Sigmoid colon (tissue), 7 donors: ENCODE results near the gene PNKP. TPM values are rescaled to one million over a fixed set of nuclear protein-coding genes. Genes with fewer than 3 reads are reported as not detected.

Experiments used
- DNase-seq: peaks from one replicate; pipeline ENCODE4 v3.0.0-alpha.2; 2019
- H3K27ac ChIP-seq, 4 donors: fragments of 200-600 bp; sonication (generic); one replicate each; pipeline ENCODE4 v1.5.1; 2016 to 2019; ENCODE audit warnings: mild to moderate bottlenecking in 1 of 4
- H3K27me3 ChIP-seq, 3 donors: fragments of 200-600 bp; sonication (generic); one replicate each; pipeline ENCODE4 v1.5.1; 2019; ENCODE audit warnings: mild to moderate bottlenecking in 1 of 3
- H3K36me3 ChIP-seq, 4 donors: fragments of 200-600 bp; sonication (generic); one replicate each; pipeline ENCODE4 v1.5.1; 2016 to 2019
- H3K4me1 ChIP-seq, 4 donors: fragments of 200-600 bp; sonication (generic); one replicate each; pipeline ENCODE4 v1.5.1; 2017 to 2019
- H3K4me3 ChIP-seq, 4 donors: fragments of 200-600 bp; sonication (generic); one replicate each; pipeline ENCODE4 v1.5.1; 2017 to 2019; ENCODE audit warnings: mild to moderate bottlenecking in 2 of 4, moderate library complexity in 1 of 4
- H3K9me3 ChIP-seq, 4 donors: fragments of 200-600 bp in 3 of 4; sonication (generic) in 3 of 4; one replicate each; pipeline versions ENCODE4 v1.5.1 to v1.6.1; 2013 to 2019
- CTCF ChIP-seq, 4 experiments: fragments of 450-650 bp in 3 of 4; fragments of 200-600 bp in 1 of 4; IDR thresholded peaks; one replicate each; pipeline ENCODE4 v1.5.1; 2016 to 2019; ENCODE audit warnings: antibody characterized with exemption in 4 of 4, mild to moderate bottlenecking in 3 of 4, moderate library complexity in 2 of 4
- EP300 ChIP-seq, 4 donors: sonication (generic); formaldehyde crosslinking; IDR thresholded peaks; one replicate each; pipeline ENCODE4 v1.6.1; 2017; ENCODE audit warnings: antibody characterized with exemption in 4 of 4
- POLR2A ChIP-seq, 2 donors: fragments of 450-650 bp; IDR thresholded peaks; one replicate each; pipeline ENCODE4 v1.6.1; 2016; ENCODE audit warnings: antibody characterized with exemption in 2 of 2, mild to moderate bottlenecking in 2 of 2, moderate library complexity in 2 of 2
- POLR2AphosphoS5 ChIP-seq, 4 donors: sonication (generic); formaldehyde crosslinking; IDR thresholded peaks; one replicate each; pipeline ENCODE4 v1.6.1; 2017; ENCODE audit warnings: antibody characterized with exemption in 4 of 4
- WGBS, 2 donors: extraction: QIAGEN DNeasy Blood & Tissue Kit; methylation state at CpG; one replicate each; pipeline ENCODE4 v1.1.7; 2013; 5-methylcytosine and 5-hydroxymethylcytosine counted together
- intact Hi-C: fragments of 100-400 bp; cut with DNase I; formaldehyde crosslinking; loops from one replicate; pipeline ENCODE4 v1.15.1; 2023
- polyA plus RNA-seq, 3 donors: library from polyadenylated mRNA; stranded (reverse); fragments of 200-250 nt; gene quantifications; one replicate each; pipeline ENCODE4 v1.2.3, GENCODE V29; 2013
- total RNA-seq, 4 donors: library from RNA; depleted of rRNA; stranded (reverse); fragments of >200 nt; gene quantifications; one replicate each; pipeline ENCODE4 v1.1.0, GENCODE V29; 2016
- donor health status: healthy with polysubstance abuse.
- donor health status: Bipolar disorder and iron deficiency.
- donor health status: healthy.

PNKP gene
- total and polyA plus RNA-seq, 7 donors = 27.0 to 88.8 (median 34.0) TPM

GRCh38 chr19:49863935-49864320 is 3.4 kb downstream of the PNKP start:
- peaks cover 0 to 50% (median 43%) of the 10 kb centered on the region in 4 donors for H3K4me1 ChIP-seq
- H3K4me3 ChIP-seq = no peak overlapping the region
- peaks cover 12 to 47% (median 20%) of the 10 kb centered on the region in 4 donors for H3K36me3 ChIP-seq
- no peak for TF ChIP-seq POLR2AphosphoS5 (IDR thresholded peaks at IDR 0.05)
- no peak overlapping the region for H3K27ac ChIP-seq
- DNase-seq = peak; percentile 64
- WGBS, 2 donors = 93 to 96% methylated on average over 17 of the region's 17 CpGs
- no peaks in the 10 kb centered on the region for H3K9me3 ChIP-seq
- intact Hi-C loops = no loop called here
- no peaks in the 10 kb centered on the region for H3K27me3 ChIP-seq

DNA sequence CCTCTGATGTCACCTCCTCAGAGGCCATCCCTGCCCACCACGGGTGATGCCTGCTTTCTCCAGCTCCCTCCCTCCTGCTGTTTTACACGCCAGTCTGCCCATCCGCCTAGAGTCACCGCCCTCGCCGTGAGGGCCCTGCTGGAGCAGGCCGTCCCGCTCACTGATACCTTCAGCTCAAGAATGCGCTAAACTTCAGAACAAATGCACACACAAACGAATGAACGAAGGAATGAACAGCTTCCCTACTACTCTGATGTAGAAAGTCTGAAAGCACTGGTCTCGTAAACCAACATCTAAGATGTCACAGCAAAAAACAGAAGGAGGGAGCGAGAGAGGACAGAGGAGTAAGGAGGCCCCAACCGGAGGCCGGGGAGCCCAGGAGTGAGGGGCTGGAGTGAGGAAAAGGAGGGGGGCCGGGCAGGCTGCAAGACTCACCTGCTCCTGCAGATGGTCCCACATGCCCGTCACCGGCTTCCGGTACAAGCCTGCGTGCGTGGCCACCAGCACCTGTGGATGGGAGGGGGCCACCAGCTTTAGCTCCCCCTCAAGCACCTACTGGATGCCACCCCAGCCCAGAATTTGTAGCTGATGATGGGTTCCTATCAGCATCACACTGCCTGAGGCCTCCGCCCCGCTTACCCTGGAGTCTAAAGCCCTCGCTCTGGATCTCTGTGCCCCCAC is 4.0 kb downstream of the PNKP start:
- Histone ChIP-seq H3K27me3 (no peaks in the 10 kb centered on the region), H3K9me3 (no peaks in the 10 kb centered on the region), H3K27ac (no peak overlapping the region), H3K4me3 (no peak overlapping the region), H3K4me1 (peaks cover 0 to 44% (median 38%) of the 10 kb centered on the region in 4 donors), H3K36me3 (peaks cover 17 to 52% (median 24%) of the 10 kb centered on the region in 4 donors)
- intact Hi-C loops = no loop called here
- WGBS, 2 donors = 94 to 96% methylated on average over 24 of the region's 24 CpGs
- no peak for DNase-seq
- TF ChIP-seq CTCF (IDR thresholded peaks at IDR 0.05) (no peak), EP300 (IDR thresholded peaks at IDR 0.05) (no peak), POLR2AphosphoS5 (IDR thresholded peaks at IDR 0.05) (no peak), POLR2A (IDR thresholded peaks at IDR 0.05) (no peak)

GRCh38 chr19:49862391-49863253 is 4.8 kb downstream of the PNKP start:
- 85 to 91% methylated on average over 49 of the region's 49 CpGs for WGBS, 2 donors
- no peak overlapping the region for H3K27ac ChIP-seq
- peaks cover 24 to 60% (median 31%) of the 10 kb centered on the region in 4 donors for H3K36me3 ChIP-seq
- peak; percentile 69 for DNase-seq
- H3K4me1 ChIP-seq = peaks cover 0 to 40% (median 32%) of the 10 kb centered on the region in 4 donors
- H3K9me3 ChIP-seq = no peaks in the 10 kb centered on the region
- intact Hi-C loops = no loop called here
- TF ChIP-seq POLR2A (IDR thresholded peaks at IDR 0.05) (no peak), CTCF (IDR thresholded peaks at IDR 0.05) (no peak), EP300 (IDR thresholded peaks at IDR 0.05) (no peak), POLR2AphosphoS5 (IDR thresholded peaks at IDR 0.05) (no peak)
- H3K4me3 ChIP-seq = no peak overlapping the region
- no peaks in the 10 kb centered on the region for H3K27me3 ChIP-seq

DNA sequence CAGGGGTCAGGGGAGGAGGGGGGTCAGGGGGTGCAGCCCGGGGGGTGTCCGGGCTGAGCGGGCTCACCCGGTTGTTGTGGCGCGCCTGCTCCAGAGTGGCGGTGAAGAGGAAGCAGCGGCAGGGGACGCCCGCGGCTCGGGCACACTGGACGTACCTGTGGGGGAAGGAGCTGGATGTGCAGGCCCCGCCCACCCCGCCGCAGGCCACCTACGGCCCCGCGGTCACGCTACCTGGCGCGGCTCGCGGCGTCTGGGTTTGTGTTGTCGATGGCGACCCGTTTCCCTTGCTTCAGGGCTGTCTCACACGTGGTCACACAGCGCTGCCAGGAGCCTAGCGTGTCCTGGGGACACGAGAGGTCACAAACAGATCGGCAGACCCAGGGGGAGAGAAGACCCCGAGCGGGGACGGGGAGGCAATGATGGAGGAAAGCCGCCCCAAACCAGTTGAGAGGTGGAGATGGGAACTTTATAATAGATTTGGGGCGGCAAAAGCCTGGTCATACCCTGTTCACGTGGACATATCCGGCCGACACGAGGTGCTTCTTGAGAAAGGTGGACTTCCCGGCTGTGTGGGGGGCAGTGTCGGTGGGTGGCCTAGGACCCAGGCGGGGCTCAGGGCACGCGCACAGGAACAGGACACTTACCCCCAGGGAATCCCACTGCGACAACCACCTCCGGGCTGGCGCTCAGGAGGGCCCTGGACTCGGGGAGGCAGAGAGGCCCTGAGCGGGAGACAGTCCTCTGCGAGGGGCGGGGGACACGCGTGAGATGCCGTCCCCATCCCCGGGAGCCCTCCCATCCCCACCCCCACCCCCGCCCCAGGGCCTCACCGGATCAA is 5.6 kb downstream of the PNKP start:
- no peak overlapping the region for H3K4me3 ChIP-seq
- peaks cover 31 to 69% (median 40%) of the 10 kb centered on the region in 4 donors for H3K36me3 ChIP-seq
- no peaks in the 10 kb centered on the region for H3K9me3 ChIP-seq
- H3K27me3 ChIP-seq = no peaks in the 10 kb centered on the region
- TF ChIP-seq POLR2A (IDR thresholded peaks at IDR 0.05) (no peak), POLR2AphosphoS5 (IDR thresholded peaks at IDR 0.05) (peak in 1 of 4 donors; percentile 10), EP300 (IDR thresholded peaks at IDR 0.05) (no peak), CTCF (IDR thresholded peaks at IDR 0.05) (no peak)
- intact Hi-C loops = no loop called here
- H3K4me1 ChIP-seq = peaks cover 0 to 37% (median 30%) of the 10 kb centered on the region in 4 donors
- WGBS, 2 donors = 89 to 90% methylated on average over 60 of the region's 60 CpGs
- H3K27ac ChIP-seq = peak overlapping the region; percentile 59 to 72 (median 64)
- peak; percentile 67 for DNase-seq
